K562 (cell line): ENCODE measurements around the gene RNASE3. TPM values are rescaled to one million over a fixed set of nuclear protein-coding genes. Genes with fewer than 3 reads are reported as not detected.
"Not testable (repeated sequence)": the region's sequence is repeated elsewhere in the genome, so short reads cannot be mapped to it uniquely, and the experiment has no call there.

Source experiments
- ATAC-seq: fragments of 200-7000 bp; cut with Tn5 transposase; 3 replicates; pipeline ENCODE4 v1.9.1; 2020; ENCODE audit warnings: moderate library complexity
- BruUV-seq: library from RNA; stranded (reverse); fragments of 400-500 nt; replicated peaks from 2 replicates; lab custom pipeline; 2021; lab: Mats Ljungman, UMichigan
- CTCF ChIA-PET: fragments of 300-600 bp; formaldehyde crosslinking; extraction: SDS; loops from one replicate; lab custom pipeline; 2021; ENCODE audit warnings: low intra/inter-chr PET ratio; lab: Yijun Ruan, JAX
- POLR2A ChIA-PET: fragments of 300-600, 350-650 bp; sonication (Branson Sonifier 250); formaldehyde crosslinking; extraction: SDS; loops from one replicate; lab custom pipeline; 2021; ENCODE audit warnings: antibody characterized with exemption, inconsistent platforms; lab: Yijun Ruan, JAX
- DNase-seq, 4 experiments: peaks; one replicate each; pipeline versions ENCODE4 v3.0.0 to v3.0.0-alpha.2; 2011 to 2018; ENCODE audit warnings: low spot score in 3 of 4, mixed read lengths in 3 of 4; ENCODE audit errors: extremely low read depth in 1 of 4
- FAIRE-seq: peaks from 2 replicates; lab custom pipeline; 2011; peaks lifted over from hg19 to GRCh38; lab: Jason Lieb, UNC
- H2AFZ ChIP-seq: 2 replicates; pipeline ENCODE4 v1.6.0; 2011; ENCODE audit warnings: low read depth, low read length, control low read depth, inconsistent platforms
- H3K27ac ChIP-seq: fragments of 200-600 bp; 3 replicates; pipeline ENCODE4 v1.8.0; 2011; ENCODE audit warnings: low read depth, mild to moderate bottlenecking, control low read depth, inconsistent platforms, low read length, moderate library complexity, mixed read lengths; ENCODE audit errors: extremely low read depth
- H3K27me3 ChIP-seq, 2 experiments: fragments of 300-600 bp in 1 of 2; 2 replicates in 1 of 2; 3 replicates in 1 of 2; pipeline versions ENCODE4 v1.6.0 to v1.8.0; 2011; ENCODE audit warnings: inconsistent platforms in 2 of 2, low read length in 2 of 2, mild to moderate bottlenecking in 1 of 2, mixed read lengths in 1 of 2, moderate library complexity in 1 of 2; ENCODE audit not compliant: control insufficient read depth in 2 of 2, insufficient read depth in 2 of 2
- H3K36me3 ChIP-seq: fragments of 300-600 bp; 3 replicates; pipeline ENCODE4 v1.8.0; 2011; ENCODE audit warnings: mild to moderate bottlenecking, low read length, inconsistent platforms; ENCODE audit not compliant: control insufficient read depth, insufficient read depth
- H3K4me1 ChIP-seq, 2 experiments: fragments of 200-600 bp in 1 of 2; replicated peaks in 1 of 2; 2 replicates in 1 of 2; 3 replicates in 1 of 2; pipeline versions ENCODE4 v1.5.1 to v1.8.0; 2011; ENCODE audit warnings: inconsistent platforms in 2 of 2, low read length in 2 of 2, mild to moderate bottlenecking in 1 of 2, mixed read lengths in 1 of 2, moderate library complexity in 1 of 2; ENCODE audit not compliant: control insufficient read depth in 2 of 2, insufficient read depth in 2 of 2
- H3K4me2 ChIP-seq: 2 replicates; pipeline ENCODE4 v1.6.1; 2011; ENCODE audit warnings: low read length, control low read depth, inconsistent platforms, mixed read lengths; ENCODE audit not compliant: insufficient read depth
- H3K4me3 ChIP-seq: fragments of 200-600 bp; sonication (generic), shearing (Covaris generic); 2 replicates; pipeline ENCODE4 v1.5.1; 2016; ENCODE audit warnings: control low read depth, inconsistent platforms
- H3K79me2 ChIP-seq: fragments of 200-600 bp; 3 replicates; pipeline ENCODE4 v1.8.0; 2011; ENCODE audit warnings: low read length, inconsistent platforms; ENCODE audit not compliant: control insufficient read depth, insufficient read depth
- H3K9ac ChIP-seq, 2 experiments: 2 replicates each; pipeline versions ENCODE4 v1.6.0 to v1.6.1; 2011; ENCODE audit warnings: low read depth in 2 of 2, low read length in 2 of 2, control low read depth in 1 of 2, inconsistent platforms in 1 of 2, mild to moderate bottlenecking in 1 of 2, mixed read lengths in 1 of 2; ENCODE audit not compliant: insufficient read depth in 1 of 2
- H3K9me1 ChIP-seq: one replicate; pipeline ENCODE4 v1.6.0; 2011; ENCODE audit warnings: inconsistent platforms, mild to moderate bottlenecking, low read length, moderate library complexity; ENCODE audit not compliant: control insufficient read depth, insufficient read depth
- H3K9me3 ChIP-seq: replicated peaks from 2 replicates; pipeline ENCODE4 v1.5.1; 2011; ENCODE audit warnings: low read depth, low read length, inconsistent platforms; ENCODE audit not compliant: control insufficient read depth, insufficient read depth
- H4K20me1 ChIP-seq: replicated peaks from 2 replicates; pipeline ENCODE4 v1.6.1; 2011; ENCODE audit warnings: low read length, inconsistent platforms, mixed read lengths; ENCODE audit not compliant: control insufficient read depth, insufficient read depth
- SPI1 ChIP-seq: IDR thresholded peaks from 2 replicates; pipeline ENCODE4 v1.6.1; 2011; ENCODE audit warnings: low read depth, low read length, control low read depth, borderline replicate concordance
- WGBS: fragments of 100-300 bp; shearing (Covaris generic); methylation state at CpG from one replicate; pipeline ENCODE4 v1.1.6; 2016; ENCODE audit warnings: low coverage, mixed read lengths; ENCODE audit not compliant: insufficient coverage; ENCODE audit errors: missing lambda C conversion rate; 5-methylcytosine and 5-hydroxymethylcytosine counted together
- in situ Hi-C: fragments of 300-500 bp; cut with MboI; formaldehyde crosslinking; loops from 4 replicates; pipeline ENCODE4 v1.15.0; 2018; ENCODE audit warnings: inconsistent platforms, mixed read lengths
- intact Hi-C: fragments of 100-400 bp; cut with micrococcal nuclease; formaldehyde crosslinking; loops from 2 replicates; pipeline ENCODE4 v1.14.2; 2022
- polyA plus RNA-seq, 8 experiments: library from polyadenylated mRNA; depleted of rRNA in 4 of 8; stranded (reverse) in 5 of 8; unstranded in 3 of 8; fragments of >200 nt; fragmentation: Nextera tagmentation in 2 of 8; fragmentation: Illumina TruSeq in 1 of 8; extraction: Ambion mirVana in 2 of 8; extraction: Trizol in 1 of 8; gene quantifications; 2 replicates each; pipeline versions ENCODE4 v1.2.1 to v1.2.3, GENCODE V29; 2011 to 2014; ENCODE audit warnings: inconsistent platforms in 1 of 8, missing spikeins in 1 of 8
- total RNA-seq, 7 experiments: library from RNA; depleted of rRNA in 6 of 7; stranded (reverse); fragments of >200 nt in 6 of 7; fragmentation: Illumina TruSeq in 2 of 7; extraction: Trizol in 2 of 7; gene quantifications; 2 replicates each; pipeline versions ENCODE4 v1.2.1 to v1.2.3, GENCODE V29; 2011 to 2021; ENCODE audit warnings: low replicate concordance in 1 of 7

The RNASE3 gene
- total and polyA plus RNA-seq, 9 of the 15 experiments (the other 6 are each of a cell fraction or from before 2014, with no cell fraction given), result not detected

- peak; percentile 43; the same call in 1 of the 2 replicates for TF ChIP-seq SPI1
- POLR2A ChIA-PET, ATAC-seq, H4K20me1 ChIP-seq, H3K27ac ChIP-seq, H3K79me2 ChIP-seq, H3K9ac ChIP-seq, H3K36me3 ChIP-seq, H2AFZ ChIP-seq, CTCF ChIA-PET, H3K4me3 ChIP-seq, H3K4me2 ChIP-seq, H3K27me3 ChIP-seq, FAIRE-seq, intact Hi-C loops, BruUV-seq, H3K9me3 ChIP-seq, in situ Hi-C loops, H3K4me1 ChIP-seq, H3K9me1 ChIP-seq: not testable (repeated sequence)
- DNase-seq, result peak in 1 of 4 experiments; percentile 8
- WGBS, result 0% methylated on average over 5 of the region's 5 CpGs
Measured at GRCh38 chr14:20881229-20881628, 10.0 kb upstream of the RNASE3 start.

GRCh38 chr14:20882787-20883186 lies 8.4 kb upstream of the RNASE3 start:
- POLR2A ChIA-PET, in situ Hi-C loops, BruUV-seq, H3K27ac ChIP-seq, H2AFZ ChIP-seq, H3K79me2 ChIP-seq, H3K9me1 ChIP-seq, H3K4me3 ChIP-seq, H3K9ac ChIP-seq, intact Hi-C loops, CTCF ChIA-PET, H3K4me2 ChIP-seq, H3K27me3 ChIP-seq, H3K36me3 ChIP-seq, H3K4me1 ChIP-seq, H4K20me1 ChIP-seq, ATAC-seq, H3K9me3 ChIP-seq, DNase-seq, FAIRE-seq: not testable (repeated sequence)
- no CpG with 5 or more reads among the region's 10 CpGs for WGBS

GRCh38 chr14:20888411-20888810 lies 2.8 kb upstream of the RNASE3 start:
- H3K9me3 ChIP-seq, H3K4me1 ChIP-seq, H3K4me3 ChIP-seq, H3K36me3 ChIP-seq, BruUV-seq, H4K20me1 ChIP-seq, H3K9me1 ChIP-seq, POLR2A ChIA-PET, in situ Hi-C loops, H3K79me2 ChIP-seq, H2AFZ ChIP-seq, H3K27ac ChIP-seq, H3K9ac ChIP-seq, ATAC-seq, H3K4me2 ChIP-seq, DNase-seq, FAIRE-seq, CTCF ChIA-PET, intact Hi-C loops: not testable (repeated sequence)
- 1% methylated on average over 5 of the region's 5 CpGs for WGBS
- peaks cover 0 to 13% of the 10 kb centered on the region in 2 experiments; a peak in 3 of 5 replicates for H3K27me3 ChIP-seq

GRCh38 chr14:20895322-20895721 lies 4.1 kb downstream of the RNASE3 start:
- FAIRE-seq, CTCF ChIA-PET, H2AFZ ChIP-seq, in situ Hi-C loops, H3K4me3 ChIP-seq, H3K79me2 ChIP-seq, H3K9me1 ChIP-seq, H3K4me1 ChIP-seq, H3K9ac ChIP-seq, H3K36me3 ChIP-seq, DNase-seq, intact Hi-C loops, H3K4me2 ChIP-seq, H3K9me3 ChIP-seq, BruUV-seq, H4K20me1 ChIP-seq, ATAC-seq, H3K27ac ChIP-seq: not testable (repeated sequence)
- 0% methylated on average over 1 of the region's 1 CpG for WGBS
- peaks cover 0 to 23% of the 10 kb centered on the region in 2 experiments; a peak in 3 of 5 replicates for H3K27me3 ChIP-seq
- POLR2A ChIA-PET, result interaction anchor here (0.6 kb wide), 1 partner anchor 210 kb away, joined by 3 read pairs; no protein-coding TSS in a partner anchor
